ELR (cell line): ENCODE measurements around the gene PPP2R5C.

Experiments
- DNase-seq: peaks from one replicate; pipeline ENCODE4 v3.0.0-alpha.2; 2015; ENCODE audit warnings: low read depth

PPP2R5C gene

GRCh38 chr14:101917413-101918017, 156.0 kb downstream of the PPP2R5C start:
- DNase-seq = no peak

- DNase-seq = no peak
Observed at GRCh38 chr14:101918065-101918989, 156.8 kb downstream of the PPP2R5C start.

- DNase-seq = no peak
Observed at GRCh38 chr14:101920271-101920670, 158.8 kb downstream of the PPP2R5C start.

GRCh38 chr14:101922866-101923265, 161.4 kb downstream of the PPP2R5C start:
- no peak for DNase-seq

- no peak for DNase-seq
Observed at GRCh38 chr14:101925152-101925551, 163.6 kb downstream of the PPP2R5C start.

GRCh38 chr14:101926085-101926484, 164.6 kb downstream of the PPP2R5C start:
- no peak for DNase-seq

- no peak for DNase-seq
Observed at GRCh38 chr14:101926620-101927019, 165.1 kb downstream of the PPP2R5C start.

- peak; percentile 89 for DNase-seq
Observed at GRCh38 chr14:101927859-101928258, 166.3 kb downstream of the PPP2R5C start.

GRCh38 chr14:101928415-101928841, 166.9 kb downstream of the PPP2R5C start:
- DNase-seq = no peak

GRCh38 chr14:101929096-101929495, 167.6 kb downstream of the PPP2R5C start:
- no peak for DNase-seq

- DNase-seq = no peak
Observed at GRCh38 chr14:101929946-101930345, 168.4 kb downstream of the PPP2R5C start.

GRCh38 chr14:101932673-101933072, 171.2 kb downstream of the PPP2R5C start:
- DNase-seq = no peak

- DNase-seq = no peak
Observed at GRCh38 chr14:101933209-101933608, 171.7 kb downstream of the PPP2R5C start.

GRCh38 chr14:101934601-101935150, 173.2 kb downstream of the PPP2R5C start:
- DNase-seq = no peak

- DNase-seq = no peak
Observed at GRCh38 chr14:101937926-101938767, 176.6 kb downstream of the PPP2R5C start.

GRCh38 chr14:101939646-101940170, 178.2 kb downstream of the PPP2R5C start:
- DNase-seq = no peak

- DNase-seq = no peak
Observed at GRCh38 chr14:101944451-101944850, 182.9 kb downstream of the PPP2R5C start.

GRCh38 chr14:101945171-101945570, 183.7 kb downstream of the PPP2R5C start:
- DNase-seq = no peak

- DNase-seq = no peak
Observed at GRCh38 chr14:101947577-101947903, 186.0 kb downstream of the PPP2R5C start.

- DNase-seq = peak; percentile 100
Observed at GRCh38 chr14:101947904-101948665, 186.6 kb downstream of the PPP2R5C start.

GRCh38 chr14:101948666-101949216, 187.2 kb downstream of the PPP2R5C start:
- DNase-seq = no peak
